Measurements from ENCODE around the gene CIZ1. TPM values are rescaled to one million over a fixed set of nuclear protein-coding genes. Genes with fewer than 3 reads are reported as not detected.

CIZ1 gene
- total and polyA plus RNA-seq, 2 of the 13 experiments (the other 11 are each of a cell fraction or from before 2014, with no cell fraction given), result 30.6 to 50.3 TPM

GRCh38 chr9:128124451-128124850 lies 66.9 kb downstream of the CIZ1 start:
- FAIRE-seq (no peak), DNase-seq (ENCODE audit: low spot score) (no peak), ATAC-seq (no peak)
- ChIA-PET POLR2A (interaction anchor here (1.1 to 3.0 kb wide), 3 partner anchors 12 to 73 kb away, joined by 3 to 11 read pairs (median 4); partner anchors contain the start of gene BBLN), CTCF (ENCODE audit: low intra/inter-chr PET ratio, low total read pairs) (interaction anchor here (0.6 kb wide), 1 partner anchor 67 kb away, joined by 3 read pairs; the partner anchor contains the start of gene CIZ1)
- Histone ChIP-seq H4K20me1 (ENCODE audit: insufficient read depth, low read length) (peaks cover 4% of the 10 kb centered on the region; the same call in 1 of the 2 replicates), H3K4me2 (ENCODE audit: low read depth, low read length) (no peak overlapping the region), H3K36me3 (replicated peaks in 1 of 2; ENCODE audit: control insufficient read depth in 1 of 2, insufficient read depth in 2 of 2, low read length in 2 of 2) (peaks cover 5 to 38% of the 10 kb centered on the region in 2 experiments; a peak in 3 of 5 replicates), H3K27ac (ENCODE audit: extremely low read length, insufficient read depth, low read length) (no peak overlapping the region), H3K4me1 (ENCODE audit: insufficient read depth, low read length) (peaks cover 31% of the 10 kb centered on the region), H3K9ac (ENCODE audit: insufficient read depth, low read depth, low read length) (no peak overlapping the region), H3K4me3 (replicated peaks in 1 of 3; ENCODE audit: insufficient read depth in 1 of 3, low read depth in 2 of 3, low read length in 3 of 3) (no peak overlapping the region), H3K79me2 (ENCODE audit: insufficient read depth, low read length) (peaks cover 23% of the 10 kb centered on the region), H2AFZ (ENCODE audit: low read length) (no peak overlapping the region), H3K9me3 (ENCODE audit: low read length) (no peaks in the 10 kb centered on the region), H3K27me3 (ENCODE audit: control insufficient read depth in 1 of 2, insufficient read depth in 2 of 2, low read length in 2 of 2) (no peaks in the 10 kb centered on the region)
- BruUV-seq (replicated peaks), result no TSS peak
- in situ Hi-C loops (cut with HindIII; ENCODE audit: extremely low pct_ligation_motif_present, low pct_unique_long_range_greater_than_20kb) (no loop called here), intact Hi-C loops (cut with micrococcal nuclease; ENCODE audit: unreplicated experiment) (no loop called here)
- TF ChIP-seq, protein P1, sequence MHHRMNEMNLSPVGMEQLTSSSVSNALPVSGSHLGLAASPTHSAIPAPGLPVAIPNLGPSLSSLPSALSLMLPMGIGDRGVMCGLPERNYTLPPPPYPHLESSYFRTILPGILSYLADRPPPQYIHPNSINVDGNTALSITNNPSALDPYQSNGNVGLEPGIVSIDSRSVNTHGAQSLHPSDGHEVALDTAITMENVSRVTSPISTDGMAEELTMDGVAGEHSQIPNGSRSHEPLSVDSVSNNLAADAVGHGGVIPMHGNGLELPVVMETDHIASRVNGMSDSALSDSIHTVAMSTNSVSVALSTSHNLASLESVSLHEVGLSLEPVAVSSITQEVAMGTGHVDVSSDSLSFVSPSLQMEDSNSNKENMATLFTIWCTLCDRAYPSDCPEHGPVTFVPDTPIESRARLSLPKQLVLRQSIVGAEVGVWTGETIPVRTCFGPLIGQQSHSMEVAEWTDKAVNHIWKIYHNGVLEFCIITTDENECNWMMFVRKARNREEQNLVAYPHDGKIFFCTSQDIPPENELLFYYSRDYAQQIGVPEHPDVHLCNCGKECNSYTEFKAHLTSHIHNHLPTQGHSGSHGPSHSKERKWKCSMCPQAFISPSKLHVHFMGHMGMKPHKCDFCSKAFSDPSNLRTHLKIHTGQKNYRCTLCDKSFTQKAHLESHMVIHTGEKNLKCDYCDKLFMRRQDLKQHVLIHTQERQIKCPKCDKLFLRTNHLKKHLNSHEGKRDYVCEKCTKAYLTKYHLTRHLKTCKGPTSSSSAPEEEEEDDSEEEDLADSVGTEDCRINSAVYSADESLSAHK (CRISPR knock-in tag; IDR thresholded peaks at IDR 0.05; ENCODE audit: borderline replicate concordance), result no peak
- TF ChIP-seq FOXK1 (CRISPR knock-in tag; IDR thresholded peaks at IDR 0.05; ENCODE audit: borderline replicate concordance, low read depth) (no peak), POLR2A (IDR thresholded peaks at IDR 0.05; ENCODE audit: insufficient read depth in 1 of 2, low read depth in 2 of 2, low read length in 2 of 2) (0 out of 4 replicates have a peak, but pooled peaks of 1 of the 2 experiments have one; percentile 21)
- WGBS (ENCODE audit: low lambda C conversion rate), result 98% methylated on average over 6 of the region's 8 CpGs

DNA sequence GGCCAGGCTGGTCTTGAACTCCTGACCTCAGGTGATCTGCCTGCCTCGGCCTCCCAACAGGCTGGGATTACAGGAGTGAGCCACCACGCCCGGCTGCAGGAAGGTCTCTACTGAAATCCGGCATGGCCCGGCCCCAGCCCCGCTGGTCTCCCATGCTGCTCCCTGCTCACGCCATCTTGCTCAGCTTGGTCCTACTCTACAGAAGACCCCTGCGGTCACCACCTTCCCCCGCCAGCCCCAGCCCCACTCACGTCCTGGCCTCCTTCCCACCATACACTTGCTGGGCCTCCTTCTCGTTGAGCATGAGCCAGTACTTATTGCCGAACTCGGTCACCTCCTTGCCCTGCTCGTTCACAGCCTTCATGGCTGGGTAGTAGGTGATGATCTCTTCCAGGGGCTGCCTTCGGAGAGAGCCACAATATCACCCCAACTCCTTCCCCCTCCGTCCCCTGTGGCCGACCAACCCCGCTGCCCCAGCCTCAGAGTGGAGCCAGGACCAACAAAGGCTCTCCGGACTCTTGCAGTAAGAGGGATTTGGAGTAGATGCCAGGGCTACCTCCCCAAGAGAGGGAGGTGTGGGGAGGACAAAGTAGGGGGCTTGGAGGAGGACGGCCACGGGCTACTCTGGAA lies 67.8 kb downstream of the CIZ1 start:
- ATAC-seq, result no peak
- ChIA-PET CTCF (ENCODE audit: low intra/inter-chr PET ratio, low total read pairs) (no interaction called here), POLR2A (no interaction called here)
- BruUV-seq (replicated peaks), result no TSS peak
- Histone ChIP-seq H3K79me2 (ENCODE audit: insufficient read depth, low read length) (peaks cover 23% of the 10 kb centered on the region), H3K4me2 (ENCODE audit: low read depth, low read length) (no peak overlapping the region), H3K27me3 (ENCODE audit: control insufficient read depth in 1 of 2, insufficient read depth in 2 of 2, low read length in 2 of 2) (no peaks in the 10 kb centered on the region), H3K9ac (ENCODE audit: insufficient read depth, low read depth, low read length) (no peak overlapping the region), H4K20me1 (ENCODE audit: insufficient read depth, low read length) (peaks cover 4% of the 10 kb centered on the region; the same call in 1 of the 2 replicates), H3K27ac (ENCODE audit: extremely low read length, insufficient read depth, low read length) (no peak overlapping the region), H3K36me3 (replicated peaks in 1 of 2; ENCODE audit: control insufficient read depth in 1 of 2, insufficient read depth in 2 of 2, low read length in 2 of 2) (peaks cover 5 to 38% of the 10 kb centered on the region in 2 experiments; a peak in 3 of 5 replicates), H3K4me1 (ENCODE audit: insufficient read depth, low read length) (peaks cover 22% of the 10 kb centered on the region), H3K9me3 (ENCODE audit: low read length) (no peaks in the 10 kb centered on the region), H2AFZ (ENCODE audit: low read length) (no peak overlapping the region), H3K4me3 (replicated peaks in 1 of 3; ENCODE audit: insufficient read depth in 1 of 3, low read depth in 2 of 3, low read length in 3 of 3) (no peak overlapping the region)
- no peak for FAIRE-seq
- intact Hi-C loops (cut with micrococcal nuclease; ENCODE audit: unreplicated experiment), result no loop called here
- 98% methylated on average over 21 of the region's 21 CpGs for WGBS (ENCODE audit: low lambda C conversion rate)
- in situ Hi-C loops (cut with HindIII; ENCODE audit: extremely low pct_ligation_motif_present, low pct_unique_long_range_greater_than_20kb), result no loop called here
- DNase-seq (ENCODE audit: low spot score), result no peak
- no peak for TF ChIP-seq ZNF180 (CRISPR knock-in tag; IDR thresholded peaks at IDR 0.05; ENCODE audit: borderline replicate concordance, low read depth)
- no peak for TF ChIP-seq ARID4A (CRISPR knock-in tag; IDR thresholded peaks at IDR 0.05; ENCODE audit: borderline replicate concordance)
- no peak for TF ChIP-seq NR2F6 (IDR thresholded peaks at IDR 0.05)
- no peak for TF ChIP-seq NR2F6 (CRISPR knock-in tag; IDR thresholded peaks at IDR 0.05)

Measured in HepG2 (cell line).